Mesenchymal stem cell (in vitro differentiated cells and primary cell): ENCODE measurements around the gene KBTBD2.
"Not testable (repeated sequence)": the region's sequence is repeated elsewhere in the genome, so short reads cannot be mapped to it uniquely, and the experiment has no call there.

Source experiments
- DNase-seq: peaks from one replicate; pipeline ENCODE4 v3.0.0-alpha.2; 2013
- H2AFZ ChIP-seq: one replicate; pipeline ENCODE4 v1.6.1; 2013; ENCODE audit warnings: low read depth, mild to moderate bottlenecking, control low read depth, inconsistent platforms, low read length, moderate library complexity
- H2AK5ac ChIP-seq: 2 replicates; pipeline ENCODE4 v1.6.1; 2013; ENCODE audit warnings: low read length, moderate library complexity, mild to moderate bottlenecking, inconsistent platforms; ENCODE audit not compliant: severe bottlenecking
- H2BK120ac ChIP-seq: one replicate; pipeline ENCODE4 v1.6.1; 2013; ENCODE audit warnings: low read depth, mild to moderate bottlenecking, inconsistent platforms, low read length, moderate library complexity
- H2BK12ac ChIP-seq, 2 experiments: one replicate each; pipeline ENCODE4 v1.6.1; 2013; ENCODE audit warnings: inconsistent platforms in 2 of 2, low read length in 2 of 2, mild to moderate bottlenecking in 2 of 2, moderate library complexity in 2 of 2, control low read depth in 1 of 2
- H2BK15ac ChIP-seq: one replicate; pipeline ENCODE4 v1.6.1; 2013; ENCODE audit warnings: mild to moderate bottlenecking, low read depth, inconsistent platforms; ENCODE audit not compliant: poor library complexity, severe bottlenecking
- H2BK5ac ChIP-seq: 2 replicates; pipeline ENCODE4 v1.6.1; 2013; ENCODE audit warnings: low read depth, mild to moderate bottlenecking, low read length, control low read depth, inconsistent platforms; ENCODE audit not compliant: poor library complexity, severe bottlenecking
- H3K14ac ChIP-seq, 2 experiments: one replicate each; pipeline ENCODE4 v1.6.1; 2013; ENCODE audit warnings: inconsistent platforms in 2 of 2, low read length in 2 of 2, control low read depth in 1 of 2, mild to moderate bottlenecking in 1 of 2, moderate library complexity in 1 of 2
- H3K18ac ChIP-seq, 2 experiments: one replicate each; pipeline ENCODE4 v1.6.1; 2013; ENCODE audit warnings: inconsistent platforms in 2 of 2, low read length in 2 of 2, control low read depth in 1 of 2, low read depth in 1 of 2, mild to moderate bottlenecking in 1 of 2
- H3K23ac ChIP-seq, 2 experiments: one replicate each; pipeline ENCODE4 v1.6.1; 2013; ENCODE audit warnings: inconsistent platforms in 2 of 2, low read length in 2 of 2, mild to moderate bottlenecking in 2 of 2, moderate library complexity in 2 of 2, control low read depth in 1 of 2
- H3K27ac ChIP-seq: 2 replicates; pipeline ENCODE4 v1.5.1; 2013; ENCODE audit warnings: mild to moderate bottlenecking, moderate library complexity, low read length, control low read depth, inconsistent platforms; ENCODE audit not compliant: poor library complexity, severe bottlenecking
- H3K27me3 ChIP-seq, 2 experiments: 2 replicates each; pipeline versions ENCODE4 v1.6.1 to v1.7.0; 2013; ENCODE audit warnings: low read length in 2 of 2, mild to moderate bottlenecking in 2 of 2, moderate library complexity in 2 of 2, control low read depth in 1 of 2, inconsistent platforms in 1 of 2; ENCODE audit not compliant: control insufficient read depth in 1 of 2, insufficient read depth in 1 of 2
- H3K36me3 ChIP-seq, 2 experiments: 2 replicates each; pipeline versions ENCODE4 v1.6.1 to v1.7.0; 2013; ENCODE audit warnings: low read length in 2 of 2, control low read depth in 1 of 2, inconsistent platforms in 1 of 2, low read depth in 1 of 2, mild to moderate bottlenecking in 1 of 2; ENCODE audit not compliant: insufficient read depth in 2 of 2, control insufficient read depth in 1 of 2
- H3K4ac ChIP-seq, 2 experiments: one replicate each; pipeline ENCODE4 v1.6.1; 2013; ENCODE audit warnings: inconsistent platforms in 2 of 2, low read length in 2 of 2, mild to moderate bottlenecking in 2 of 2, moderate library complexity in 2 of 2, control low read depth in 1 of 2, low read depth in 1 of 2
- H3K4me1 ChIP-seq: 2 replicates; pipeline ENCODE4 v1.6.1; 2013; ENCODE audit warnings: low read depth, low read length, control low read depth; ENCODE audit not compliant: control insufficient read depth, insufficient read depth
- H3K4me2 ChIP-seq: 2 replicates; pipeline ENCODE4 v1.6.1; 2013; ENCODE audit warnings: low read length, mild to moderate bottlenecking, inconsistent platforms; ENCODE audit not compliant: poor library complexity, severe bottlenecking
- H3K4me3 ChIP-seq, 2 experiments: 2 replicates each; pipeline versions ENCODE4 v1.5.1 to v1.7.0; 2013; ENCODE audit warnings: low read length in 2 of 2, mild to moderate bottlenecking in 2 of 2, control low read depth in 1 of 2, low read depth in 1 of 2; ENCODE audit not compliant: insufficient read depth in 1 of 2
- H3K79me1 ChIP-seq: replicated peaks from 2 replicates; pipeline ENCODE4 v1.6.1; 2013; ENCODE audit warnings: mild to moderate bottlenecking, control low read depth, low read length, inconsistent platforms; ENCODE audit not compliant: poor library complexity, severe bottlenecking
- H3K9ac ChIP-seq: 2 replicates; pipeline ENCODE4 v1.7.0; 2013; ENCODE audit warnings: mild to moderate bottlenecking, low read length, moderate library complexity
- H3K9me3 ChIP-seq: 2 replicates; pipeline ENCODE4 v1.7.0; 2013; ENCODE audit warnings: mild to moderate bottlenecking, low read length; ENCODE audit not compliant: control insufficient read depth
- H4K8ac ChIP-seq: one replicate; pipeline ENCODE4 v1.6.1; 2013; ENCODE audit warnings: inconsistent platforms, mild to moderate bottlenecking, low read length, moderate library complexity
- H4K91ac ChIP-seq: one replicate; pipeline ENCODE4 v1.6.1; 2013; ENCODE audit warnings: mild to moderate bottlenecking, low read length, inconsistent platforms
- whole genome bisulfite sequencing: methylation state at CpG from one replicate; pipeline ENCODE4 v1.1.7; 2013; ENCODE audit warnings: mixed read lengths; 5-methylcytosine and 5-hydroxymethylcytosine counted together

KBTBD2 gene

DNA sequence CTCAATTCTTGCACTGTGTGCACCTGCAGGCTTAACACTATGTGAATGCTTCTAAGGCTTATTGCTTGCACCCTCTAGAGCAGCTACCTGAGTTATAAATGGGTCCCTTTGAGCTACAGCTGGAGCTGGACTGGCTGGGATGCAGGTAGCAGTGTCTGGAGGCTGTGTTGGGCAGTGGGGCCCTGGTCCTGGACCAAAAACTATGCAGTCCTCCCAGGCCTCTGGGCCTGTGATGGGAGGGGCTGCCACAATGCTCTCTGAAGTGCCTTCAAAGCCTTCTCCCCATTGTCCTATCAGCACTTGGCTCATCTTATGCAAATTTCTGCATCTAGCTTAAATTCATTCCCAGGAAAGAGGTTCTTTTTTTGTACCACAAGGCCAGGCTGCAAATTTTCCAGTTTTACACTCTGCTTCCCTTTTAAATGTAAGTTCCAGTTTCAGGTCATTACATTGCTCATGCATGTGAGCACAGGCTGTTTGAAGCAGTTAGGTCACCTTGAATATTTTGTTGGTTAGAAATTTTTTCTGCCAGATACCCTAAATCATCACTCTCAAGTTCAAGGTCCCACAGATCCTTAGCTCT, 26.0 kb downstream of the KBTBD2 start:
- H3K4me2 ChIP-seq = peak overlapping the region; percentile 37
- peaks cover 26% of the 10 kb centered on the region for H3K79me1 ChIP-seq
- H2BK12ac ChIP-seq = no peak overlapping the region

DNA sequence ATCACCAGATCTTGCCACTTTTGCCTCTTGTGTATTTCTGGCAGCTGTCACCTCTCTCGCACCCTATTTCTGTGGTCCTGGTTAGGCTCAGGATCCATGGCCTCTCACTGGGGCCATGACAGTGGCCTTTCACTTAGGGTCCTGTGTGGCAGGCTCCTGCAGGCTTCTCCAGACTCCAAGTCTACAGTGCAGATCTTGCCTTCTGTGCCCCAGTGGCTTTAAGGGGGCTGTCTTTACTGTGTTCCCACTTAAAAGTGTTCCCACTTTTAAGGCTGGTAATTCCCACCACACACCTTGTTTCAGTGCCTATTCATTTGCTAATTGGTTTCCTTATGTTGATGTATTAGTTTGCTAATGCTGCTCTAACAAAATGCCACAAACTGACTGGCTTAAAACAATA, 27.7 kb downstream of the KBTBD2 start:
- not testable (repeated sequence) for H2BK12ac ChIP-seq, DNase-seq, H3K14ac ChIP-seq, H3K4me3 ChIP-seq, H3K9ac ChIP-seq, H2BK120ac ChIP-seq, H3K4ac ChIP-seq, H4K91ac ChIP-seq, H2BK5ac ChIP-seq, H2BK15ac ChIP-seq, H3K18ac ChIP-seq, H2AK5ac ChIP-seq, H3K23ac ChIP-seq, H3K27me3 ChIP-seq, H3K4me2 ChIP-seq, H3K27ac ChIP-seq, H3K4me1 ChIP-seq, H4K8ac ChIP-seq, H3K9me3 ChIP-seq, H2AFZ ChIP-seq
- Histone ChIP-seq H3K36me3 (peaks cover 7 to 17% of the 10 kb centered on the region in 2 experiments), H3K79me1 (peaks cover 15% of the 10 kb centered on the region)
- 93% methylated on average over 1 of the region's 1 CpG for WGBS

More for the DNA sequence above, 26.0 kb downstream of the KBTBD2 start:
- H3K4me3 ChIP-seq = no peak overlapping the region
- peaks cover 10 to 33% of the 10 kb centered on the region in 2 experiments for H3K36me3 ChIP-seq
- H3K14ac ChIP-seq = no peak overlapping the region
- H3K9me3 ChIP-seq = no peaks in the 10 kb centered on the region
- H3K27ac ChIP-seq = no peak overlapping the region
- no peak overlapping the region for H2BK15ac ChIP-seq
- H2BK5ac ChIP-seq = no peak overlapping the region
- no peak overlapping the region for H3K18ac ChIP-seq
- no peaks in the 10 kb centered on the region for H3K27me3 ChIP-seq
- no peak overlapping the region for H4K91ac ChIP-seq
- H3K9ac ChIP-seq = no peak overlapping the region
- H3K4me1 ChIP-seq = no peaks in the 10 kb centered on the region
- no peak for DNase-seq
- no peak overlapping the region for H2BK120ac ChIP-seq
- H2AK5ac ChIP-seq = no peak overlapping the region
- H3K23ac ChIP-seq = no peak overlapping the region
- no peak overlapping the region for H3K4ac ChIP-seq
- no peak overlapping the region for H2AFZ ChIP-seq
- H4K8ac ChIP-seq = peak overlapping the region; percentile 66

DNA sequence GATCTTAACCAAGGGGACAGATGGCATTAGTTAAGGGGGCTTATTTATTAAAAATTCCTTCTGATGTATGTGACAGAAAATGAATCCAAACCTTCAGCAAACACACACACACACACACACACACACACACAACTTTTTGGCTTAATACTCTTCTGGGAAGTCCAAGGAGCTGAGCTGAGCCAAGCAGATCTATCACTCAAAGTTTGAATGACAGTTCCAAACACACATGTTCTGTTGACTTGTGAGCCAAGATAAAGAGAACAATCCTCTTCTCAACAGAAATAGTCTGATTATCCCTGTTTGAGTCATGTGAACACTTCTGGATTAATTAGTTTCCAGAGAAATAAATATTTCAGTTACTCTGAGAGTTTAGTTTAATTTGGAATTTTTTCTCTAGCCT, 31.5 kb downstream of the KBTBD2 start:
- Histone ChIP-seq H4K91ac (no peak overlapping the region), H3K23ac (no peak overlapping the region), H3K36me3 (peaks cover 0 to 3% of the 10 kb centered on the region in 2 experiments), H3K18ac (no peak overlapping the region), H3K79me1 (peaks cover 2% of the 10 kb centered on the region), H3K4me3 (no peak overlapping the region), H3K4me1 (no peaks in the 10 kb centered on the region), H3K9ac (no peak overlapping the region), H3K4me2 (no peak overlapping the region), H4K8ac (no peak overlapping the region), H2BK12ac (no peak overlapping the region), H3K4ac (no peak overlapping the region), H3K27ac (no peak overlapping the region), H2BK120ac (no peak overlapping the region), H2AK5ac (no peak overlapping the region), H3K27me3 (no peaks in the 10 kb centered on the region), H2AFZ (no peak overlapping the region), H2BK5ac (no peak overlapping the region), H3K9me3 (no peaks in the 10 kb centered on the region), H3K14ac (no peak overlapping the region), H2BK15ac (no peak overlapping the region)
- DNase-seq = no peak

DNA sequence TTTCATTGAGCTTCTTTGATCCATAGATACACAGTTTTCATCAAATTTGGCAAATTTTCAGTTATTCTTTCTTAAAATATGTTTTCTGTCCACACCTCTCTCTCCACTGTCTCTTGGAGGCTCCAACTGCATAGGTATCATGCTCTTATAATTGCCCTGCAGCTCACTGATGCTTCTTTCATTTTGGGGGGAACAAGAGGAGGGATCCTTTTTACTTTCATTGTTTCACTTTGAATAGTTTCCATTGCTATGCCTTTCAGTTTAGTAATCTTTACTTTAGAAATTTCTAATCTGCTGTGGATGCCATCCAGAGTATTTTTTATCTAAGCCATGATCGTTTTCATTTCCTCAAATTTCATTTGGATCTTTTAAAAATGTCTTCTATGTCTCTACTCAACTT, 32.9 kb downstream of the KBTBD2 start:
- no peaks in the 10 kb centered on the region for H3K79me1 ChIP-seq
- no peak overlapping the region for H3K23ac ChIP-seq
- H2BK12ac ChIP-seq = no peak overlapping the region
- no peak overlapping the region for H3K4me2 ChIP-seq
- no peak overlapping the region for H4K8ac ChIP-seq
- no peaks in the 10 kb centered on the region for H3K36me3 ChIP-seq
- H2BK5ac ChIP-seq = no peak overlapping the region
- H2BK120ac ChIP-seq = no peak overlapping the region
- no peaks in the 10 kb centered on the region for H3K4me1 ChIP-seq
- H4K91ac ChIP-seq = no peak overlapping the region
- DNase-seq = no peak
- no peaks in the 10 kb centered on the region for H3K27me3 ChIP-seq
- H3K4me3 ChIP-seq = no peak overlapping the region
- no peak overlapping the region for H2AFZ ChIP-seq
- no peak overlapping the region for H2AK5ac ChIP-seq
- H3K27ac ChIP-seq = no peak overlapping the region
- H3K9me3 ChIP-seq = no peaks in the 10 kb centered on the region
- no peak overlapping the region for H3K14ac ChIP-seq
- H3K9ac ChIP-seq = no peak overlapping the region
- WGBS = 86% methylated on average over 1 of the region's 1 CpG
- no peak overlapping the region for H3K18ac ChIP-seq
- H3K4ac ChIP-seq = no peak overlapping the region
- H2BK15ac ChIP-seq = no peak overlapping the region
